Psoas muscle (tissue), 8 donors: Measurements from ENCODE around the gene TAPBPL. TPM values are rescaled to one million over a fixed set of nuclear protein-coding genes. Genes with fewer than 3 reads are reported as not detected.

Experiments used
- ATAC-seq, 4 donors: fragments of 200-7000 bp; cut with Tn5 transposase; one replicate each; pipeline ENCODE4 v1.9.1; 2020; ENCODE audit warnings: moderate library complexity in 3 of 4, mild to moderate bottlenecking in 2 of 4
- DNase-seq, 2 donors: peaks; one replicate each; pipeline ENCODE4 v3.0.0-alpha.2; 2020
- H3K27ac ChIP-seq: fragments of 200-600 bp; one replicate; pipeline ENCODE4 v1.8.0; 2022
- H3K27me3 ChIP-seq, 3 donors: fragments of 200-600 bp in 1 of 3; one replicate each; pipeline versions ENCODE4 v1.6.1 to v1.8.0; 2013 to 2022; ENCODE audit warnings: low read length in 2 of 3, mild to moderate bottlenecking in 2 of 3, moderate library complexity in 1 of 3; ENCODE audit not compliant: insufficient read depth in 3 of 3
- H3K36me3 ChIP-seq, 2 donors: fragments of 200-600 bp in 1 of 2; one replicate each; pipeline versions ENCODE4 v1.6.1 to v1.8.0; 2013 to 2022; ENCODE audit warnings: low read depth in 1 of 2, mild to moderate bottlenecking in 1 of 2, moderate library complexity in 1 of 2; ENCODE audit not compliant: insufficient read depth in 1 of 2
- H3K4me1 ChIP-seq: fragments of 200-600 bp; one replicate; pipeline ENCODE4 v1.8.0; 2022
- H3K4me3 ChIP-seq: fragments of 200-600 bp; one replicate; pipeline ENCODE4 v1.8.0; 2022; ENCODE audit warnings: mild to moderate bottlenecking
- H3K9me3 ChIP-seq: fragments of 200-600 bp; one replicate; pipeline ENCODE4 v1.8.0; 2022
- WGBS, 3 donors: extraction: QIAGEN DNeasy Blood & Tissue Kit; methylation state at CpG; one replicate each; pipeline versions ENCODE4 v1.1.6 to v1.1.7; 2013; 5-methylcytosine and 5-hydroxymethylcytosine counted together
- intact Hi-C, 2 donors: fragments of 100-400 bp; cut with DNase I; formaldehyde crosslinking; loops; one replicate each; pipeline versions ENCODE4 v1.11.0 to v1.14.2; 2022
- polyA plus RNA-seq, 3 donors: library from polyadenylated mRNA; stranded (reverse); fragments of 200-250 nt; gene quantifications; one replicate each; pipeline ENCODE4 v1.2.3, GENCODE V29; 2013
- total RNA-seq, 4 donors: library from RNA; stranded (reverse); fragmentation: NEBNext Ultra II Directional in 2 of 4; extraction: Animal tissue kit (Norgen Biotek cat#: 25700) in 2 of 4; gene quantifications; one replicate each; pipeline versions ENCODE4 v1.2.1 to v1.2.4, GENCODE V29; 2021 to 2023
- TF ChIP-seq, protein P1 (sequence below): fragments of 200-600 bp; IDR thresholded peaks from one replicate; pipeline ENCODE4 v1.8.0; 2022; ENCODE audit warnings: antibody characterized with exemption
- donor health status: healthy with polysubstance abuse.
- donor health status: DM: no; HTN: no; CAD: no; lungs with moderate emphysema.
- donor health status: Bipolar disorder and iron deficiency.
- donor health status: healthy.
- donor health status: DM: yes; HTN: yes; CAD: no.
- donor health status: DM: no; HTN: no; CAD: no.
- donor health status: DM: no; HTN: no; CAD: no.
- donor health status: DM: yes; HTN: yes; CAD: no.

TAPBPL gene
- total and polyA plus RNA-seq, 7 donors: 4.6 to 11.3 (median 7.7) TPM

DNA sequence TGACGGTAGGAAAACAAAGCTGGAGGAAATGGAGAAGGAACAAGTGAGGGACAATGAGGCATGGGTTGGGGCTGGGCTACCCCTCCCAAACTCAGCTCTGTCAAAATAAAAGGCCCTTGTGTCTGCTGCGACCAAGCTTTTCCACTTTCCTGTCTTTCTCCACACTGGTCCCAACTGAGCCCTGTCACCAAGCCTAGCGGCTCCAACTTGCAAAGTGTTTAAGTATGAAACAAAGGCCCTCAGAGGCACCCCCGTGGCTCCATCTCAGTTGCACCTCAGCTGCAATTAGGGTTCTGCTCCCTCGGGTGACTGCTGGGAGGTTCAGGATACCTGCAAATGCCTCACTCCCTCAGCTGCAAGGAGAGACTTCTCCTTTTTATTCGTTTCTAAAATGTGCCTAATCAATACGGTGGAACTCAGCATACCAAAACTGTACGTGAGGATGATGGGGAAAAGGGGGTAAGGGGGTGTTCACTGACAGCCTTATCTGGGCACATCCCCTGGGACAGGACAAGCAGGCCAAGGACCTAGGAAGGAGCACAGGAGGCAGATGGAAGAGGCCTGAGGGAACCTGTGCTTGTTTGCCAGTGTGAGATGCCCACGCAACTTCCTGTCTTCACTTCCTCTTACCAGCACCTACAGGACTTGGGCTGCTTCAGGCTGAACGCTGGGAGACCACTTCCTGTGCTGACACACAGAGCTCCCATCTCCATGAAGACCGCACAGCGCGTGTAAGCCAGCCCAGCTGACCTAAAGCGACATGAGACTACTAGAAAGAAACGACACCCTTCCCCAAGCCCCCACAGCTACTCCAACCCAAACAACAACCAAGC lies 9.8 kb downstream of the TAPBPL start:
- ATAC-seq: no peak
- Histone ChIP-seq H3K27ac (peak overlapping the region; percentile 72), H3K9me3 (no peaks in the 10 kb centered on the region), H3K4me3 (no peak overlapping the region), H3K4me1 (peaks cover 15% of the 10 kb centered on the region), H3K36me3 (peaks cover 15 to 97% of the 10 kb centered on the region in 2 donors), H3K27me3 (no peaks in the 10 kb centered on the region)
- WGBS, 3 donors: 76 to 80% (median 78%) methylated on average over 15 of the region's 15 CpGs
- TF ChIP-seq, protein P1, sequence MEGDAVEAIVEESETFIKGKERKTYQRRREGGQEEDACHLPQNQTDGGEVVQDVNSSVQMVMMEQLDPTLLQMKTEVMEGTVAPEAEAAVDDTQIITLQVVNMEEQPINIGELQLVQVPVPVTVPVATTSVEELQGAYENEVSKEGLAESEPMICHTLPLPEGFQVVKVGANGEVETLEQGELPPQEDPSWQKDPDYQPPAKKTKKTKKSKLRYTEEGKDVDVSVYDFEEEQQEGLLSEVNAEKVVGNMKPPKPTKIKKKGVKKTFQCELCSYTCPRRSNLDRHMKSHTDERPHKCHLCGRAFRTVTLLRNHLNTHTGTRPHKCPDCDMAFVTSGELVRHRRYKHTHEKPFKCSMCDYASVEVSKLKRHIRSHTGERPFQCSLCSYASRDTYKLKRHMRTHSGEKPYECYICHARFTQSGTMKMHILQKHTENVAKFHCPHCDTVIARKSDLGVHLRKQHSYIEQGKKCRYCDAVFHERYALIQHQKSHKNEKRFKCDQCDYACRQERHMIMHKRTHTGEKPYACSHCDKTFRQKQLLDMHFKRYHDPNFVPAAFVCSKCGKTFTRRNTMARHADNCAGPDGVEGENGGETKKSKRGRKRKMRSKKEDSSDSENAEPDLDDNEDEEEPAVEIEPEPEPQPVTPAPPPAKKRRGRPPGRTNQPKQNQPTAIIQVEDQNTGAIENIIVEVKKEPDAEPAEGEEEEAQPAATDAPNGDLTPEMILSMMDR: no peak
- intact Hi-C loops: loop anchor here in 1 of 2 donors (5.0 to 10.0 kb wide), 3 partner anchors 129 to 397 kb away; partner anchors contain the start of gene CD9
- DNase-seq: peak in 1 of 2 donors; percentile 65

DNA sequence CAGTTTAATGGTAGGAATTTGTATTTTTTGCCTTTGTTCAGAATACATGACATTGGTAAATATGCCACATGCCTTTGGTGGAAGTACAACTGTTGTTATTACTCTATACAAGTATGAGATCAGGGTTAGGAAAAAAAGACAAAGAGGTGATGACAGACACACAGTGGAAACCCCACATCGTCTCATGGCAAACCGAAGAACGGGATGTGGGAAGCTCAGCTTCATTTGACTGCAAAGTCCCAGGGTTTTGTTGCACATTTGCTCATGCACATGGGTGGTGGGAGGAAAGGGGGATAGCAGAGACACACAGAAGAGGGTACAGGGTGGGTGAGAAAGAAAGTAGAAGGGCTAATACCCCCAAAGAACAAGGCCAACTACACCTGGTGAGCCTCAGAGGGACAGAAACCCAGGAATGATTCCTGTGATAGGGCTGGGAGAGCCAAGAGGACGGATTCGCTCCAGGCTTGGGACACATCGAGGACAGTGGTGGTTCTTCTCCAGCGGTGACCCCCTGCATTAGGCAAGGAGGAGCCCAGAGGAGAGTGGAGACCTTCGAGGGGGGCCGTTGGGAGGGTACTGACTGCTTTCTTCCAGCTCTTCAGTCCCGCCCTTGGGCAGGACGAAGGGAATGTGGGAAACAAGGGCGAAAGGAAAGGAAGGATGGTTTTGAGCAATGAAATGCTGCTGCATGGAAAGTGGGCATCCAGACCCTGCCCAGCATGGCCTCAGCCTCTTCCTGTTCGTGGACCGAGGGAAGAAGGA lies 10.6 kb downstream of the TAPBPL start:
- no peak overlapping the region for H3K4me3 ChIP-seq
- ATAC-seq (no peak), DNase-seq (no peak)
- intact Hi-C loops: loop anchor here in 1 of 2 donors (5.0 to 10.0 kb wide), 3 partner anchors 130 to 398 kb away; partner anchors contain the start of gene CD9
- H3K27ac ChIP-seq: no peak overlapping the region
- no peaks in the 10 kb centered on the region for H3K9me3 ChIP-seq
- peaks cover 15% of the 10 kb centered on the region for H3K4me1 ChIP-seq
- WGBS, 3 donors: 88 to 90% (median 89%) methylated on average over 14 of the region's 14 CpGs
- TF ChIP-seq, protein P1: no peak
- peaks cover 14 to 91% of the 10 kb centered on the region in 2 donors for H3K36me3 ChIP-seq
- H3K27me3 ChIP-seq: no peaks in the 10 kb centered on the region

DNA sequence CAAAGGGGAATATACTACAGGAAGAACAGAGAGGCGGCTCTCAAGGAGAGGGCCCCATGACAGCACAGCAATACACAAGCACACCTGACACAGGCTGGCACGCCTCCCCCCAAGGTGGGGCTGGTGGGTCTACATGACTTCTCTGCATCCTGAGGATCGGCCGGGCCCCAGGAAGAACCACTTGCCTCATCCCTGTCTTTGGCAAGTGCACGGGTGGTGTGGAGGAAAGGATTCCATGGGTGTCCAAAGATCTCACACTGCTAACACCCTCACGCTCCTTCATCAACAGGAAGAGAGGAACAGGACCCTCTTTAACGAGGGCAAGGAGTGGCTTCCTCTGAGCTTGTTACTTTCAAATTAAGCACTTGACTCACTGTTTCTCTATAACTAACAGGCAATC lies 11.4 kb downstream of the TAPBPL start:
- H3K27ac ChIP-seq: peak overlapping the region; percentile 0

DNA sequence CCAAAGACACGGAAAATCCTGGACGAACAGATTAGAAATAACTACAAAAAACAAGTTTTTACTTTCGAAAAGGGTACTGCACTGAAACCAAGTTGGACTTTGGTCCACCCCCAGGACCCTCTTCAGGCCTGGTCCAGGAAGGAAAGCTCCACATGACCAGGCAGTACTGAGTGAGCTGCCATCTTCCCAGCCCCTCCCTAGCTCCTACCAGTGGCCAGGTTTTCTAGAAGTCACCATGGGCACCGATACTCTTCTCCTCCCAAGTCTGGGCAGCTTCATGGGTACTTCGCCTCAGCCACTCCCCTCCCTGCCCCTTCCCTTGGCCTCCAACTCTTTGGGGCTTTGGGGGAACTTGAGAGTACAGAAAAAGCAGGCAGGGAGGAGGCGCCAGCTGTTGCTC lies 12.0 kb downstream of the TAPBPL start:
- TF ChIP-seq, protein P1: no peak
- peaks cover 23% of the 10 kb centered on the region for H3K4me1 ChIP-seq
- intact Hi-C loops: loop anchor here (2.0 to 10.0 kb wide), 4 partner anchors 41 to 399 kb away; partner anchors contain the start of gene CD9 (in 1 of the 2)
- ATAC-seq (no peak), DNase-seq (no peak)
- H3K36me3 ChIP-seq: peaks cover 9 to 77% of the 10 kb centered on the region in 2 donors
- 74 to 79% (median 74%) methylated on average over 6 of the region's 6 CpGs for WGBS, 3 donors
- H3K4me3 ChIP-seq: no peak overlapping the region
- H3K9me3 ChIP-seq: no peaks in the 10 kb centered on the region
- H3K27ac ChIP-seq: peak overlapping the region; percentile 0
- no peaks in the 10 kb centered on the region for H3K27me3 ChIP-seq

More for the DNA sequence above, 11.4 kb downstream of the TAPBPL start:
- Histone ChIP-seq H3K4me1 (peaks cover 17% of the 10 kb centered on the region), H3K36me3 (peaks cover 9 to 83% of the 10 kb centered on the region in 2 donors), H3K9me3 (no peaks in the 10 kb centered on the region), H3K4me3 (no peak overlapping the region), H3K27me3 (no peaks in the 10 kb centered on the region)
- 72 to 84% (median 75%) methylated on average over 7 of the region's 7 CpGs for WGBS, 3 donors
- ATAC-seq (no peak), DNase-seq (no peak)
- intact Hi-C loops: loop anchor here in 1 of 2 donors (5.0 to 10.0 kb wide), 3 partner anchors 131 to 398 kb away; partner anchors contain the start of gene CD9
- TF ChIP-seq, protein P1: no peak
